ENCODE measurements around the gene PATE4. TPM values are rescaled to one million over a fixed set of nuclear protein-coding genes. Genes with fewer than 3 reads are reported as not detected.

The PATE4 gene, protein sequence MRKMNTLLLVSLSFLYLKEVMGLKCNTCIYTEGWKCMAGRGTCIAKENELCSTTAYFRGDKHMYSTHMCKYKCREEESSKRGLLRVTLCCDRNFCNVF
- not detected in 2 replicates for polyA plus RNA-seq

DNA sequence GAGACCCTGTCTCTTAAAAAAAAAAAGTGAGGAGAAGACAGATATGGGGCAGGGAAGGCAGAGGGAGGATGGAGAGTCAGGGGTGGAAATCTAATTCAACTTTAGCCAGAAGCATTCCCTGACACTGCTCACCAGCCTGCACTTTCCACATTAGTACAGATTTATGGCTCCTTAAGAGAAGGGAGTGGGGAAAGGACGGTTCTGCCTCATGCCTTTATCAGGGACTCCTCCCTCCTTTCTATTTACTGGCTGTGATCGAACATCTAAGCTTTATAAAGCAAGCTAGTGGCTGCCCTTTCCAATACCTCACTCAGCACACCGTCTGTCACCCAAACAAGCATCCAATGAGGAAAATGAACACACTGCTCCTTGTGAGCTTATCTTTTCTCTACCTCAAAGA lies at the start of gene PATE4:
TSS of gene PATE4 (plus strand) at position 301 of the 400 bp plus-strand sequence. CDS start at position 345, 44 bp downstream.

GRCh38 chr11:125787827-125788226 lies 45.3 kb upstream of the PATE4 start, which contains the start of gene PATE3:
Gene PATE3, plus strand, starts transcription at chr11:125788127. Its CDS starts 25 bp downstream, at chr11:125788152.

GRCh38 chr11:125887373-125888324 lies 54.5 kb downstream of the PATE4 start, which contains the start of gene HYLS1:
Gene HYLS1, plus strand, starts transcription at chr11:125887668. Its CDS starts 11,701 bp downstream, at chr11:125899369.

Other genes starting within 250 kb of the PATE4 start
- gene STT3A, start 240.5 kb upstream of the PATE4 start, polyA plus RNA-seq, result 38.0 and 48.2 TPM in 2 replicates
- 1.5 TPM in 1 of 2 replicates, not detected in the other for gene CHEK1, start 208.2 kb upstream of the PATE4 start, polyA plus RNA-seq
- 0.56 and 2.2 TPM in 2 replicates for gene ACRV1, start 152.5 kb upstream of the PATE4 start, polyA plus RNA-seq
- not detected in 2 replicates for gene PATE1, start 87.0 kb upstream of the PATE4 start, polyA plus RNA-seq
- gene PATE2, start 54.5 kb upstream of the PATE4 start, polyA plus RNA-seq, result not detected in 2 replicates
- not detected in 2 replicates for gene PATE3, start 45.2 kb upstream of the PATE4 start, polyA plus RNA-seq
- gene HYLS1, start 54.4 kb downstream of the PATE4 start, polyA plus RNA-seq, result 12.5 and 15.8 TPM in 2 replicates
- gene PUS3, start 69.9 kb downstream of the PATE4 start, polyA plus RNA-seq, result 25.6 and 41.9 TPM in 2 replicates
- 58.7 and 59.3 TPM in 2 replicates for gene DDX25, start 71.2 kb downstream of the PATE4 start, polyA plus RNA-seq
- not detected in 2 replicates for gene VSIG10L2, start 112.7 kb downstream of the PATE4 start, polyA plus RNA-seq
- gene CDON, start 229.6 kb downstream of the PATE4 start, polyA plus RNA-seq, result 0.55 and 2.4 TPM in 2 replicates

Measured in Purkinje cell (primary cell).